RKO (cell line): ENCODE results near the gene PLXDC2.

Experiments
- DNase-seq: peaks from one replicate; pipeline ENCODE4 v3.0.0-alpha.2; 2016; ENCODE audit warnings: low spot score

Gene PLXDC2

DNA sequence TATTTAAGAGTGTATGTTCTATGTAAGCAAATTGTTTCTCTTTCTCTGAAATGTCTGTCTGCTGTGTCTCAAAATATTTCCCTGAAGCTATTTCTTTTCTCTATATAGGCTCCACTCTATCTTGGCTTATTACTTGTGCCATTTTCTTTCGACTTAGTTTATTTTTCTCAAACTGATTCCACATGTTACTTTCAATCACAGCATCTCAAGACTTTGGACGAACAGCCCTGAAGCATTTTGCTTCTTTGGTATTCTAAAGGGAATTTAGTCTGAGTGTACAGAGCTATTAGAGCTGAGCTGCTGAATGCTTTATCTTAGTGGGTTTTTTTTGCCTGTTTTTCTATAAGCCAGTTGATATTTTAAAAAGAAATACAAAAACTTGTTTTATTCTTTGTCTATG, 95.7 kb downstream of the PLXDC2 start:
- no peak for DNase-seq

DNA sequence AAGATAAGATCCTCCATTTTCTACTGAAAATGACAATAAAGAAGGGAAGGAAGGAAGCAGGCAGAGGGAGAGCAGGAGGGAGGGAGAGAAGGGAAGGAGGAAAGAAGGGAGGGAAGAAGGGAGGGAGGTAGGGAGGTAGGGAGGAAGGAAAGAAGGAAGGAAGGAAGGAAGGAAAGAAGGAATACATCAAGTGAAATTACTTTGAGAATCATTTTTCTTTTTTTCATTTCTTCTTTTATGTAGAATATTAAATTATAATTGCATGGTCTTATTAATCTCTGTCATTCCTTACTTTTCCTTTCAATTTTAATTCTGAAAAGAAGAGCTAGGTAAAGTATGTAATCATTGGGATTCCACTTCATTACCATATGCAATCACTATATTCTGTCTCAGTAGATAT, 97.8 kb downstream of the PLXDC2 start:
- no peak for DNase-seq

GRCh38 chr10:19915125-19915524, 98.9 kb downstream of the PLXDC2 start:
- no peak for DNase-seq

GRCh38 chr10:19915816-19916215, 99.6 kb downstream of the PLXDC2 start:
- DNase-seq, result no peak

- DNase-seq, result no peak
Measured at GRCh38 chr10:19917751-19918478, 101.7 kb downstream of the PLXDC2 start.

DNA sequence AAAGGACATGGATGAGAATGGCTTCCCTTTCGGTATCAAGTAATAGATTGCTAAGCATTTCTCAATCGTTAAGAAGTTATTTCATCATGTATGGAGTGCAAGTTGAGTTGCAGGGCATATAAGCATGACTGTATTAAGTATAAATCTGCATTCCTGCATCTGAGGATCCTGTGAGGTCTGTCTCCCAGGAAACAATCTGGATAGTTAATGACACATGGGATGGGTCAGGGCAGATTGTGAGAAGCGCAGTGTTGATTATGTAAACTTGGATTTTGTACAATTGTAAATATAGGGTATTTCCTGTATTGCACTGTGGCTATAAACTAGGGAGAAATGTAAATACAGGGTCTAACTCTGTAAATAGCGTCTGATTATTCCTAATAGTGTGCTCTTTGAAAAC, 102.6 kb downstream of the PLXDC2 start:
- no peak for DNase-seq

DNA sequence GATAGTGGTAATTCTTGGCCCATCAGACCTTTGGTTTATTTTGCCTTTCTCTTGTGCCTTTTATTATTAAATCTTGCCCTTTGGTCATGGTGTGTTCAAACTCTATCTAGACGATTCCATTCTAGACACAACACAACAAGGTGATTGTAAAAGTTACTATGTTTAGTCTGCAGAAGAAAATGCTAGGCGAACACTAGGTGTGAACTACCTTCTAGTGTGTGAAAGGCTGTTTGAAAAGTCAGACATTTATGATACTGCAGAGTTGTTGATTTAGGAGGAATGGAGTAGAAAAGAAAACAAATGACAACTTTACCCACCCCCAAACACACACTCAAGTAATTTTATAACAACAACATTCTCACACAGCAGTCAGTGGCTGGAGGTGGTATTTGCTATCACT, 103.4 kb downstream of the PLXDC2 start:
- DNase-seq, result no peak

DNA sequence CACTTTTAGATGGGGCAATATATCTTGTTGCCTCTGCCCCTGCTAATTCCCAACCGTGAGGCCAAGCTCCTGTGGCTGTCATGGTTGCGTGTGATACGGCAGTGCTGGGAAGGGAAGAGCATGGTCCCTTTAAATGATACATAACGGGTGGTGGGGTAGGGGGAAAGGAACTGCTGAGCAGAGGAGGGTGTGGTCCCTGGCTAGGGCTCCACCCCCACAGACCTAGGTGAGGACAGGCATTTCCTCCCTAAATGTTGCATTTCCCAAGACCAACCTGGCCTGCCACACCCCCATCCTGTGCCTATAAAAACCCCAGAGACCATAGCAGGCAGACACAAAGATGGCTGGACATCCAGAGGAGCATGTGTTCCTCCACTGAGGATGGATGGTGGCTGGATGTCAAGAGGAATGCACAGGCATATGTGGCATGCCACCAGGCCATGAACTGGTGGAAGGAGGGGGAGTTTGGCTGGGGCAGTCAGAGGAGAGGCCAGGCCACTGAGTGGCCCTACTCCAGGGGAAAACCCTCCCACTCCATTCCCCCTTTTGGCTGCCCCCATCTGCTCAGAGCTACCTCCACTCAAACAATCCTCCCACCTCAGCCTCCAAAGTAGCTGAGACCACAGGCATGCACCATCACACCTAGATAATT, 104.0 kb downstream of the PLXDC2 start:
- DNase-seq, result no peak

DNA sequence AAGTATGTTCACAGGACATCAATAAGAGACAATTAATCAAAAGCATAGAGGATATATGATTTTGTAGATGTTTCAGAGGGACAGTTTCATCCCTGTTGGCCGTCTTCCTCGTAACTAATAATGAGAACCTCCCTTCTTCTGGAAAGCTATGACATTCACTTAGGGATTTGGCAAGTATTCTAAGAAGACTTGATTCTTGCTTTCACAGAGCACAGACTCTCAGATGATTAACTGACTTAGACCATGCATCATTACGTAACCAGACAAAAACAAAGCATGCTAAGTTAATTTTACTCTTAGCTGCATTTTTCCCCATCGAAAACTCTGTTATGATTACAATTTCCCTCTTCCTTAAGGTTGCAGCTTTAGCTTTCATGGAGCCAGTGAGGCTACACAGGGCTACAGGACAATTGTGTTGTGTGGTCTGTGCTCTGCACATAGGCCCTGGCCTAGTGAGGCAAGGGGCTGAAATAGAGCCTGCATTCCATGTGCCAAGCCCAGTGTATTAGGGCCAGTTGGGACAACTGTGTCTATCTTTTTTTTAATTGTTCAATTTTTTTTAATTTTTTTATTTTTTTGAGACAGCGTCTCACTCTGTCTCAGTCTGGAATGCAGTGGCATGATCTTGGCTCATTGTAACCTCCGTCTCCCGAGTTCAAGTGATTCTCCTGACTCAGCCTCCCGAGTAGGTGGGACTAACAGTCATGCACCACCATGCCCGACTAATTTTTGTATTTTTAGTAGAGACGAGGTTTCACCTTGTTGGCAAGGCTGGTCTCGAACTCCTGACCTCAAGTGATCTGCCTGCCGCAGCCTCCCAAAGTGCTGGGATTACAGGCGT, 105.3 kb downstream of the PLXDC2 start:
- no peak for DNase-seq

DNA sequence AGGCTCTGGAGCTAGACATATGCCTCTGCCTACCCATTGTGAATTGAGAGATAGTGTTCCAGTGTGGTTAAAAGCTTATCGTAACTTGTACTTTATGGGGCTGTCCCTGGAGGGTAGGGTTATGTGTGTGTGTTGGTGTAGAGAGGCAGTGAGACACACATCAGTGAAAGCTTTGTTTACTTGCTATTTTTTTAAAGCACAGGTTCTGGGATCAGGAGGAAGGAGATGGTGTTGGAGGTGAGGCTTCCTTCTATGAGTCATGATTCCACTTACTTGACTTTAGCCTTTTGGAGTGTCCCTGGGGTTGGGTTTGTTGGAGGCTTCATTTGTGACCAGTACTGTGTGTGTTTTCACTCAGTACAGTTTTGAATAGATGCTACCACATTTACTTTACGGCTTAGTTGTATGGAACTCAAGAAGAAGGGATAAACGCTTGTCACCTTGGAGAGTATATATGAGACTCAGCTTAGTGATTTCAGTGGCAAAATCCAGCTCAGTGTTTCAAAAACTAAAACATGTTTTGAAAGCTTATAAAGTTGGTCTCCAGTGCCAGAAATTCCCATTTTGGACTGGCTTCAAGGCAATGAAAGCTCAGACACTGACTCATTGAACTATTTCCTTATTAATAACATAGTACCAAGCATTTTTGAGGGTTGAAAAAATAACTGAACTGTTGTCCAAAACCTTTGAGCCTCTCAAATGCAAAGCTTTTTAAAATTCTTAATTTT, 106.2 kb downstream of the PLXDC2 start:
- DNase-seq, result no peak

GRCh38 chr10:19925064-19925463, 108.8 kb downstream of the PLXDC2 start:
- DNase-seq, result no peak

- no peak for DNase-seq
Measured at GRCh38 chr10:19928936-19929335, 112.7 kb downstream of the PLXDC2 start.

- peak; percentile 13 for DNase-seq
Measured at GRCh38 chr10:19929506-19930140, 113.4 kb downstream of the PLXDC2 start.

GRCh38 chr10:19930936-19931893, 115.0 kb downstream of the PLXDC2 start:
- DNase-seq, result no peak

DNA sequence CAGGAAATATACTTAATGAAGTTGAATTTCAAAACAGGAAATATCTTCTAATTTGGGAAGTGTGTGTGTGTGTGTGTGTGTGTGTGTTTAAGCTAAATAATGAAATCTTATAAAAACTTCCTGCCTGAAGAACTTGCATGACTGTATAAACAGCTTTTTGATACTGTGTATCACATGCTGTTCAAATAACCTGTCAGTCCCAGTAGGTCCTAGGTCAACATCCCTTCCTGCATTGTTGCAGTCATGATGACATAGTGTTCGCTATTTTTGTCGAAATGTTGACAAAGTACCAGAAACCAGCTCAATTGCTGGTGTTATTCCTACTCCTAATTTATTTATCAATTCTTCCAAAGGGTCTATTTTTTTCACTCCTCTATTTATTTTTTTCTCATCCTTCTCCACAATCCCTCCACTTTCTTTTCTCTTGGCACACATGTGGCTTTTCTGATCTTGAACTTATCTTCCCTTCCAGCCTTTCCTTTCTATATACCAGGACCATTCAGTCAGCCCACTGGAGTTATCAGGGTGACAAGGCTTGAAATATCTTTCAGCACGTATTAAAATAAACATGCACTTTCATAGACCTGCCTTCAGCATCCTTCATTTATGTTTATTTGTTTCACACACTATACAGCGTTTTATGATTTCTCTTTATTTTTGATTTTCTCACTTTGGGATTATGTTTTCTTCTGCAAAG, 115.8 kb downstream of the PLXDC2 start:
- DNase-seq, result no peak

DNA sequence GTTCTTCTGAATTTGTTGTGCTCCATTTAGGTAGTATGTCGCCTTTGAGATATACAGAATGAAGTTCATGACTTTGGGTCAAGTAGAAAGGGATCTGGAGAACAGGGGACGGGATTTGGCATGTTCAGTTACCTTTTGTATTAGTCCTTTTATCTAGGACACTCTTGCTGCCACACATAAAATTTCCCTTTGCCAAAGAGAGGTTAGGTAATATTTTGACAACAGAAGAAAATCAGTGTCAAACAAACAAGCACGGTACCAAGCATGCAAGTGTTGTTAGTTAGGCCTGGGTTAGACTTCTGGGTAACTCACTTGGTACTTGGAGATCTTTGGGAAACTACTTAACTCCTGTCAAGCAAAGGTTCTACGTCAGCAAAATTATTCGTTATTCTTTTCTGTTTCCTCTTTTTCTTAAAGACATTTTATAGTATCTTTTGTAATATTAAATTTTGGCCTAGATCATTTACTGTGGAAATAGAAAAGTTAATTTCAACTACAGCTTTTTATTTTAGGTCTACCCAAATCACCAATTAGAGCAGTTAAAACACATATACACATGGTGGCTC, 116.7 kb downstream of the PLXDC2 start:
- DNase-seq, result no peak

DNA sequence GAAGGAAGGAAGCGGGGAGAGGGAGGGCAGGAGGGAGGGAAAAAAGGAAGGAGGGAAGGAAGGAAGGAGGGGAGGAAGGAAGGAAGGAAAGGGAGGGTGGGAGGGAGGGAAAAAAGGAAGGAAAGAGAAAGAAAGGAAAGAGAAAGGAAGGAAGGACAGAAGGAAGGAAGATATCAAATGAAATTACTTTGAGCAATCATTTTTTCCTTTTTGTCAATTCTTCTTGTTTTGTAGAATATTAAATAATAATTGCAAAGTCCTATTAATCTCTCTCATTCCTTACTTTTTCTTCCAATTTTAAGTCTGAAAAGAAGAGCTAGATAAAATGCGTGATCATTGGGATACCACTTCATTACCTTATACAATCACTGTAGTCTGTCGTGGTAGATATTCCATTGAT, 117.5 kb downstream of the PLXDC2 start:
- no peak for DNase-seq

DNA sequence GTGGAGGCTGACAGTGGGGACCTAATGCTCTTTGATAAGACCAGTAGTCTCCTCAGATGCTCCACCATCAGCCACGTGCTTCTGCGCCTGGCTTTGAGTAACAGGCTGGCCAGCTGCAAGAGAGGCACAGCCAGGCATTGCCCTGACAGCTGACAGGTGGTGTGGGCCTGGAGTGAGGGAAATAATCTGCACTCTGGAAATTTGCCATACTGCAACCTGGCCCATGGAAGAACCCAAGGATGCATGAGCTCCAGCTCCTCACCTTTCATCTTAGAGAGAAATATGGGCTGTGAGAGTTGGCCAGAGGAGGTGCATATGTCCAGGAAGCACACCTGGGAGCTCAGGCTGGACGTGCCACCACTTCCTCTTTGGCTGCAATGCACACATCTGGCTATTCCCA, 118.9 kb downstream of the PLXDC2 start:
- DNase-seq, result no peak

GRCh38 chr10:19936289-19936688, 120.1 kb downstream of the PLXDC2 start:
- no peak for DNase-seq

- DNase-seq, result no peak
Measured at GRCh38 chr10:19937989-19938388, 121.8 kb downstream of the PLXDC2 start.
